Activated naive CD4-positive, alpha-beta T cell treated with anti-CD3 and anti-CD28 coated beads, Interleukin-2, amount 10 ng/mL, durations not matched to agents 7 days and 5 days (primary cell): ENCODE data around the gene APOL3.
"Not testable (repeated sequence)": the region's sequence is repeated elsewhere in the genome, so short reads cannot be mapped to it uniquely, and the experiment has no call there.

Experiments
- CTCF ChIA-PET: fragments of 350-600 bp; sonication (Branson Sonifier 250); formaldehyde crosslinking; loops from one replicate; lab custom pipeline; 2021; ENCODE audit warnings: antibody characterized with exemption; lab: Charles Lee
- DNase-seq: peaks from one replicate; pipeline ENCODE4 v3.0.0-alpha.2; 2020
- H3K27ac Mint-ChIP-seq: one replicate; pipeline ENCODE4 v1.8.0; 2021; ENCODE audit warnings: mild to moderate bottlenecking, moderate library complexity, mixed read lengths
- H3K27me3 Mint-ChIP-seq: one replicate; pipeline ENCODE4 v1.8.0; 2021; ENCODE audit warnings: mild to moderate bottlenecking, mixed read lengths
- H3K36me3 Mint-ChIP-seq: one replicate; pipeline ENCODE4 v1.8.0; 2021; ENCODE audit warnings: mixed read lengths
- H3K4me1 Mint-ChIP-seq: one replicate; pipeline ENCODE4 v1.8.0; 2021; ENCODE audit warnings: mixed read lengths
- H3K4me3 Mint-ChIP-seq: one replicate; pipeline ENCODE4 v1.8.0; 2021; ENCODE audit warnings: mild to moderate bottlenecking, moderate library complexity, mixed read lengths
- H3K9me3 Mint-ChIP-seq: one replicate; pipeline ENCODE4 v1.8.0; 2021; ENCODE audit warnings: mixed read lengths

The APOL3 gene

GRCh38 chr22:36199001-36199551, 38.5 kb upstream of the APOL3 start:
- Mint-ChIP-seq H3K4me1 (peaks cover 48% of the 10 kb centered on the region), H3K27ac (no peak overlapping the region)
- CTCF ChIA-PET, result no interaction called here

GRCh38 chr22:36198536-36198935, 38.0 kb upstream of the APOL3 start:
- peaks cover 34% of the 10 kb centered on the region for H3K27me3 Mint-ChIP-seq
- DNase-seq, result no peak
- no peak overlapping the region for H3K27ac Mint-ChIP-seq
- CTCF ChIA-PET, result interaction anchor here (0.6 to 2.0 kb wide), 3 partner anchors 39 to 267 kb away, joined by 3 to 5 read pairs (median 4); no protein-coding TSS in a partner anchor
- H3K9me3 Mint-ChIP-seq, result no peaks in the 10 kb centered on the region
- no peaks in the 10 kb centered on the region for H3K36me3 Mint-ChIP-seq
- no peak overlapping the region for H3K4me3 Mint-ChIP-seq
- peaks cover 48% of the 10 kb centered on the region for H3K4me1 Mint-ChIP-seq

More at GRCh38 chr22:36199001-36199551, 38.5 kb upstream of the APOL3 start:
- no peaks in the 10 kb centered on the region for H3K36me3 Mint-ChIP-seq
- no peak overlapping the region for H3K4me3 Mint-ChIP-seq
- H3K9me3 Mint-ChIP-seq, result no peaks in the 10 kb centered on the region
- H3K27me3 Mint-ChIP-seq, result peaks cover 34% of the 10 kb centered on the region
- no peak for DNase-seq

GRCh38 chr22:36197514-36198146, 37.1 kb upstream of the APOL3 start:
- Mint-ChIP-seq H3K4me3 (no peak overlapping the region), H3K9me3 (no peaks in the 10 kb centered on the region), H3K36me3 (no peaks in the 10 kb centered on the region), H3K4me1 (peaks cover 45% of the 10 kb centered on the region), H3K27ac (no peak overlapping the region), H3K27me3 (peaks cover 35% of the 10 kb centered on the region)
- CTCF ChIA-PET, result interaction anchor here (0.6 to 2.0 kb wide), 5 partner anchors 16 to 266 kb away, joined by 3 to 5 read pairs (median 4); no protein-coding TSS in a partner anchor
- DNase-seq, result peak; percentile 35

- DNase-seq, result no peak
- CTCF ChIA-PET, result interaction anchor here (1.1 to 2.7 kb wide), 5 partner anchors 16 to 80 kb away, joined by 3 to 18 read pairs (median 4); no protein-coding TSS in a partner anchor
- no peaks in the 10 kb centered on the region for H3K36me3 Mint-ChIP-seq
- H3K9me3 Mint-ChIP-seq, result no peaks in the 10 kb centered on the region
- no peak overlapping the region for H3K4me3 Mint-ChIP-seq
- H3K27ac Mint-ChIP-seq, result no peak overlapping the region
- peaks cover 42% of the 10 kb centered on the region for H3K4me1 Mint-ChIP-seq
- H3K27me3 Mint-ChIP-seq, result peaks cover 36% of the 10 kb centered on the region
Measured at GRCh38 chr22:36197065-36197440, 36.5 kb upstream of the APOL3 start.

GRCh38 chr22:36196254-36197064, 35.9 kb upstream of the APOL3 start:
- H3K9me3 Mint-ChIP-seq, result no peaks in the 10 kb centered on the region
- no peaks in the 10 kb centered on the region for H3K36me3 Mint-ChIP-seq
- H3K4me3 Mint-ChIP-seq, result no peak overlapping the region
- no peak overlapping the region for H3K27ac Mint-ChIP-seq
- CTCF ChIA-PET, result interaction anchor here (0.8 to 2.7 kb wide), 4 partner anchors 15 to 132 kb away, joined by 3 to 18 read pairs (median 4); no protein-coding TSS in a partner anchor
- no peak for DNase-seq
- H3K4me1 Mint-ChIP-seq, result peaks cover 37% of the 10 kb centered on the region
- peaks cover 34% of the 10 kb centered on the region for H3K27me3 Mint-ChIP-seq

- DNase-seq, result peak; percentile 66
- CTCF ChIA-PET, result interaction anchor here (0.7 to 2.7 kb wide), 16 partner anchors 14 to 312 kb away, joined by 3 to 18 read pairs (median 4); partner anchors contain the start of gene APOL2
- Mint-ChIP-seq H3K4me1 (peaks cover 31% of the 10 kb centered on the region), H3K27me3 (peaks cover 41% of the 10 kb centered on the region), H3K9me3 (no peaks in the 10 kb centered on the region), H3K27ac (no peak overlapping the region), H3K36me3 (no peaks in the 10 kb centered on the region), H3K4me3 (no peak overlapping the region)
Measured at GRCh38 chr22:36194971-36195370, 34.4 kb upstream of the APOL3 start.

- DNase-seq, result no peak
- Mint-ChIP-seq H3K27me3 (peaks cover 47% of the 10 kb centered on the region), H3K4me1 (peaks cover 31% of the 10 kb centered on the region), H3K27ac (no peak overlapping the region), H3K36me3 (no peaks in the 10 kb centered on the region), H3K4me3 (no peak overlapping the region), H3K9me3 (no peaks in the 10 kb centered on the region)
- CTCF ChIA-PET, result interaction anchor here (0.7 to 2.7 kb wide), 17 partner anchors 14 to 313 kb away, joined by 3 to 18 read pairs (median 3); partner anchors contain the start of gene APOL2
Measured at GRCh38 chr22:36194385-36194784, 33.8 kb upstream of the APOL3 start.

GRCh38 chr22:36193577-36193976, 33.0 kb upstream of the APOL3 start:
- Mint-ChIP-seq H3K27me3 (peaks cover 45% of the 10 kb centered on the region), H3K4me1 (peaks cover 30% of the 10 kb centered on the region), H3K9me3 (no peaks in the 10 kb centered on the region), H3K27ac (no peak overlapping the region), H3K36me3 (no peaks in the 10 kb centered on the region), H3K4me3 (no peak overlapping the region)
- no peak for DNase-seq
- CTCF ChIA-PET, result interaction anchor here (0.7 to 2.1 kb wide), 2 partner anchors 13 to 85 kb away, joined by 3 to 9 read pairs; no protein-coding TSS in a partner anchor

- Mint-ChIP-seq H3K27ac (peak overlapping the region; percentile 24), H3K9me3 (no peaks in the 10 kb centered on the region), H3K4me3 (no peak overlapping the region), H3K4me1 (peaks cover 26% of the 10 kb centered on the region), H3K36me3 (no peaks in the 10 kb centered on the region), H3K27me3 (peaks cover 46% of the 10 kb centered on the region)
- CTCF ChIA-PET, result no interaction called here
- no peak for DNase-seq
Measured at GRCh38 chr22:36193171-36193570, 32.6 kb upstream of the APOL3 start.

- Mint-ChIP-seq H3K4me1 (peaks cover 19% of the 10 kb centered on the region), H3K27me3 (peaks cover 45% of the 10 kb centered on the region), H3K9me3 (no peaks in the 10 kb centered on the region), H3K27ac (no peak overlapping the region), H3K4me3 (no peak overlapping the region), H3K36me3 (no peaks in the 10 kb centered on the region)
- CTCF ChIA-PET, result interaction anchor here (0.7 kb wide), 1 partner anchor 32 kb away, joined by 3 read pairs; the partner anchor contains the start of gene APOL3
- no peak for DNase-seq
Measured at GRCh38 chr22:36192542-36192941, 32.0 kb upstream of the APOL3 start.

GRCh38 chr22:36191106-36191836, 30.7 kb upstream of the APOL3 start:
- H3K4me3 Mint-ChIP-seq, result no peak overlapping the region
- DNase-seq, result no peak
- H3K4me1 Mint-ChIP-seq, result peaks cover 7% of the 10 kb centered on the region
- H3K27ac Mint-ChIP-seq, result no peak overlapping the region
- H3K27me3 Mint-ChIP-seq, result peaks cover 40% of the 10 kb centered on the region
- no peaks in the 10 kb centered on the region for H3K9me3 Mint-ChIP-seq
- no peaks in the 10 kb centered on the region for H3K36me3 Mint-ChIP-seq
- CTCF ChIA-PET, result no interaction called here

- peaks cover 50% of the 10 kb centered on the region for H3K27me3 Mint-ChIP-seq
- not testable (repeated sequence) for H3K4me3 Mint-ChIP-seq, H3K27ac Mint-ChIP-seq, H3K9me3 Mint-ChIP-seq, H3K4me1 Mint-ChIP-seq, H3K36me3 Mint-ChIP-seq, DNase-seq
- CTCF ChIA-PET, result interaction anchor here (2.0 kb wide), 1 partner anchor 10 kb away, joined by 5 read pairs; no protein-coding TSS in a partner anchor
Measured at GRCh38 chr22:36187862-36188261, 27.3 kb upstream of the APOL3 start.

GRCh38 chr22:36185828-36186624, 25.5 kb upstream of the APOL3 start:
- no peaks in the 10 kb centered on the region for H3K4me1 Mint-ChIP-seq
- H3K4me3 Mint-ChIP-seq, result no peak overlapping the region
- no peaks in the 10 kb centered on the region for H3K9me3 Mint-ChIP-seq
- H3K27me3 Mint-ChIP-seq, result peaks cover 52% of the 10 kb centered on the region
- CTCF ChIA-PET, result interaction anchor here (0.6 to 1.0 kb wide), 4 partner anchors 36 to 300 kb away, joined by 3 read pairs; partner anchors contain the start of gene APOL2
- no peaks in the 10 kb centered on the region for H3K36me3 Mint-ChIP-seq
- H3K27ac Mint-ChIP-seq, result no peak overlapping the region
- DNase-seq, result no peak
